GM12878 (cell line): ENCODE results near the gene GABRR1. TPM values are rescaled to one million over a fixed set of nuclear protein-coding genes. Genes with fewer than 3 reads are reported as not detected.

ENCODE experiments used
- ATAC-seq: fragments of 200-7000 bp; cut with Tn5 transposase; 3 replicates; pipeline ENCODE4 v1.9.1; 2020; ENCODE audit warnings: mild to moderate bottlenecking, moderate library complexity
- BruUV-seq: library from RNA; stranded (reverse); fragments of 400-500 nt; replicated peaks from 2 replicates; lab custom pipeline; 2021; lab: Mats Ljungman, UMichigan
- CTCF ChIA-PET: fragments of 300-600 bp; sonication (Branson Sonifier 250); formaldehyde crosslinking; extraction: SDS; loops from one replicate; lab custom pipeline; 2021; ENCODE audit warnings: inconsistent platforms; lab: Yijun Ruan, JAX
- POLR2A ChIA-PET: fragments of 350-600 bp; formaldehyde crosslinking; extraction: SDS; loops from one replicate; lab custom pipeline; 2021; ENCODE audit warnings: inconsistent platforms; lab: Charles Lee
- RAD21 ChIA-PET: fragments of 300-600 bp; sonication (Branson Sonifier 250); formaldehyde crosslinking; loops from one replicate; lab custom pipeline; 2023; ENCODE audit warnings: antibody characterized with exemption; ENCODE audit not compliant: unreplicated experiment; lab: Charles Lee
- SMC1A ChIA-PET: fragments of 300-600 bp; sonication (Branson Sonifier 250); formaldehyde crosslinking; loops from one replicate; lab custom pipeline; 2023; ENCODE audit not compliant: unreplicated experiment, uncharacterized antibody; lab: Charles Lee
- DNase-seq: peaks from one replicate; pipeline ENCODE4 v3.0.0-alpha.2; 2011; ENCODE audit warnings: low read depth, low spot score
- FAIRE-seq: peaks from 3 replicates; lab custom pipeline; 2011; peaks lifted over from hg19 to GRCh38; lab: Jason Lieb, UNC
- H2AFZ ChIP-seq: 2 replicates; pipeline ENCODE4 v1.6.0; 2011; ENCODE audit warnings: low read depth, low read length, control low read depth; ENCODE audit not compliant: control insufficient read depth
- H3K27ac ChIP-seq: 2 replicates; pipeline ENCODE4 v1.5.1; 2011; ENCODE audit warnings: control low read depth; ENCODE audit not compliant: control insufficient read depth, insufficient read depth
- H3K27me3 ChIP-seq, 2 experiments: replicated peaks in 1 of 2; 2 replicates each; pipeline versions ENCODE4 v1.6.0 to v1.6.1; 2011; ENCODE audit warnings: low read length in 1 of 2; ENCODE audit not compliant: control insufficient read depth in 2 of 2, insufficient read depth in 2 of 2
- H3K36me3 ChIP-seq, 2 experiments: 2 replicates each; pipeline ENCODE4 v1.5.1; 2011; ENCODE audit warnings: low read length in 1 of 2; ENCODE audit not compliant: control insufficient read depth in 2 of 2, insufficient read depth in 2 of 2
- H3K4me1 ChIP-seq: 2 replicates; pipeline ENCODE4 v1.6.1; 2011; ENCODE audit warnings: mild to moderate bottlenecking, low read length, moderate library complexity, mixed read lengths; ENCODE audit not compliant: control insufficient read depth, insufficient read depth
- H3K4me2 ChIP-seq: 2 replicates; pipeline ENCODE4 v1.6.0; 2011; ENCODE audit warnings: control low read depth; ENCODE audit not compliant: control insufficient read depth, insufficient read depth
- H3K4me3 ChIP-seq: fragments of 200-600 bp; sonication (generic); 2 replicates; pipeline ENCODE4 v1.5.1; 2016
- H3K79me2 ChIP-seq: 2 replicates; pipeline ENCODE4 v1.6.0; 2011; ENCODE audit warnings: low read length; ENCODE audit not compliant: control insufficient read depth, insufficient read depth
- H3K9ac ChIP-seq: 2 replicates; pipeline ENCODE4 v1.8.0; 2011; ENCODE audit warnings: low read length, control low read depth, mixed read lengths; ENCODE audit not compliant: control insufficient read depth, insufficient read depth
- H3K9me3 ChIP-seq: replicated peaks from 3 replicates; pipeline ENCODE4 v1.5.1; 2011; ENCODE audit warnings: mild to moderate bottlenecking, low read length; ENCODE audit not compliant: control insufficient read depth, insufficient read depth
- H4K20me1 ChIP-seq: 2 replicates; pipeline ENCODE4 v1.6.0; 2011; ENCODE audit not compliant: control insufficient read depth, insufficient read depth
- MEF2B ChIP-seq: fragments of 450-650 bp; IDR thresholded peaks from 2 replicates; pipeline ENCODE4 v1.6.1; 2018; ENCODE audit warnings: mild to moderate bottlenecking, moderate library complexity; ENCODE audit not compliant: partially characterized antibody, poor library complexity, severe bottlenecking
- NFXL1 ChIP-seq: fragments of 450-650 bp; IDR thresholded peaks from 2 replicates; pipeline ENCODE4 v1.6.1; 2017; ENCODE audit warnings: antibody characterized with exemption, mild to moderate bottlenecking, borderline replicate concordance
- NR2F1 ChIP-seq: fragments of 450-650 bp; conservative IDR thresholded peaks from 2 replicates; pipeline ENCODE4 v1.6.1; 2017; ENCODE audit warnings: mild to moderate bottlenecking
- POU2F2 ChIP-seq: IDR thresholded peaks from 3 replicates; pipeline ENCODE4 v1.6.1; 2011; ENCODE audit warnings: low read depth, mild to moderate bottlenecking, low read length, borderline replicate concordance
- SIX5 ChIP-seq: IDR thresholded peaks from 2 replicates; pipeline ENCODE4 v1.6.1; 2011; ENCODE audit warnings: mild to moderate bottlenecking, low read depth, low read length, moderate library complexity; ENCODE audit not compliant: severe bottlenecking
- SREBF1 ChIP-seq: IDR thresholded peaks from 2 replicates; pipeline ENCODE4 v1.6.1; 2012; ENCODE audit warnings: mild to moderate bottlenecking, low read length
- TARDBP ChIP-seq: IDR thresholded peaks from 2 replicates; pipeline ENCODE4 v1.6.1; 2016; ENCODE audit warnings: borderline replicate concordance
- ZBTB40 ChIP-seq: fragments of 450-650 bp; IDR thresholded peaks from 2 replicates; pipeline ENCODE4 v1.6.1; 2016; ENCODE audit warnings: mild to moderate bottlenecking, moderate library complexity, borderline replicate concordance
- WGBS: methylation state at CpG from one replicate; pipeline ENCODE4 v1.1.6; 2016; ENCODE audit warnings: low lambda C conversion rate; ENCODE audit not compliant: insufficient replicate concordance, insufficient coverage; ENCODE audit errors: missing lambda C conversion rate; 5-methylcytosine and 5-hydroxymethylcytosine counted together
- in situ Hi-C: fragments of 300-500 bp; cut with MboI; formaldehyde crosslinking; loops from 9 replicates; pipeline ENCODE4 v1.14.3; 2018; ENCODE audit warnings: mixed read lengths
- intact Hi-C: fragments of 100-400 bp; cut with micrococcal nuclease; formaldehyde crosslinking; loops from one replicate; pipeline ENCODE4 v1.14.2; 2022; ENCODE audit not compliant: unreplicated experiment
- polyA plus RNA-seq, 11 experiments: library from polyadenylated mRNA; depleted of rRNA in 4 of 11; unstranded in 6 of 11; stranded (reverse) in 5 of 11; fragments of >200 nt; fragmentation: Nextera tagmentation in 4 of 11; fragmentation: Illumina TruSeq in 1 of 11; extraction: Ambion mirVana in 4 of 11; extraction: Trizol in 1 of 11; gene quantifications; 1 replicate in 1 of 11; 2 replicates in 10 of 11; pipeline versions ENCODE4 v1.2.1 to v1.2.3, GENCODE V29; 2011 to 2016; ENCODE audit warnings: inconsistent platforms in 2 of 11, missing spikeins in 2 of 11, low read depth in 1 of 11
- total RNA-seq, 4 experiments: library from RNA; depleted of rRNA in 3 of 4; stranded (reverse); fragments of >200 nt in 3 of 4; fragmentation: Illumina TruSeq in 1 of 4; extraction: Trizol in 1 of 4; gene quantifications; 2 replicates each; pipeline versions ENCODE4 v1.2.1 to v1.2.3, GENCODE V29; 2013 to 2021
- TF ChIP-seq, protein P1 (sequence below): fragments of 450-650 bp; formaldehyde crosslinking; IDR thresholded peaks from 2 replicates; pipeline ENCODE4 v1.5.0; 2022; ENCODE audit warnings: mild to moderate bottlenecking, missing genetic modification characterization
- TF ChIP-seq, protein P2 (sequence below): fragments of 450-650 bp; IDR thresholded peaks from 2 replicates; pipeline ENCODE4 v1.6.1; 2017; ENCODE audit warnings: mild to moderate bottlenecking, moderate library complexity

The GABRR1 gene
- total and polyA plus RNA-seq, 10 of the 15 experiments (the other 5 are each of a cell fraction or from before 2014, with no cell fraction given): not detected

GRCh38 chr6:89217299-89217910 is at the start of gene GABRR1 (continued):
- TF ChIP-seq MEF2B: no peak
- TF ChIP-seq NR2F1: no peak
- TF ChIP-seq SREBF1: no peak

- ChIA-PET RAD21 (no interaction called here), SMC1A (no interaction called here), CTCF (no interaction called here), POLR2A (no interaction called here)
- H3K27me3 ChIP-seq: no peaks in the 10 kb centered on the region
- H3K9ac ChIP-seq: no peak overlapping the region
- H3K79me2 ChIP-seq: no peaks in the 10 kb centered on the region
- H3K9me3 ChIP-seq: no peaks in the 10 kb centered on the region
- H3K27ac ChIP-seq: no peak overlapping the region
- DNase-seq (no peak), ATAC-seq (no peak), FAIRE-seq (no peak)
- BruUV-seq: no TSS peak
- H3K4me1 ChIP-seq: peaks cover 21% of the 10 kb centered on the region
- H3K36me3 ChIP-seq: no peaks in the 10 kb centered on the region
- in situ Hi-C loops: no loop called here
- H3K4me2 ChIP-seq: no peak overlapping the region
- no peak overlapping the region for H2AFZ ChIP-seq
- no peak overlapping the region for H3K4me3 ChIP-seq
- H4K20me1 ChIP-seq: no peaks in the 10 kb centered on the region
- WGBS: 80% methylated on average over 20 of the region's 20 CpGs
- intact Hi-C loops: no loop called here
- TF ChIP-seq SIX5 (no peak), TARDBP (no peak), ZBTB40 (no peak), POU2F2 (no peak), NFXL1 (no peak)
- TF ChIP-seq, protein P1, sequence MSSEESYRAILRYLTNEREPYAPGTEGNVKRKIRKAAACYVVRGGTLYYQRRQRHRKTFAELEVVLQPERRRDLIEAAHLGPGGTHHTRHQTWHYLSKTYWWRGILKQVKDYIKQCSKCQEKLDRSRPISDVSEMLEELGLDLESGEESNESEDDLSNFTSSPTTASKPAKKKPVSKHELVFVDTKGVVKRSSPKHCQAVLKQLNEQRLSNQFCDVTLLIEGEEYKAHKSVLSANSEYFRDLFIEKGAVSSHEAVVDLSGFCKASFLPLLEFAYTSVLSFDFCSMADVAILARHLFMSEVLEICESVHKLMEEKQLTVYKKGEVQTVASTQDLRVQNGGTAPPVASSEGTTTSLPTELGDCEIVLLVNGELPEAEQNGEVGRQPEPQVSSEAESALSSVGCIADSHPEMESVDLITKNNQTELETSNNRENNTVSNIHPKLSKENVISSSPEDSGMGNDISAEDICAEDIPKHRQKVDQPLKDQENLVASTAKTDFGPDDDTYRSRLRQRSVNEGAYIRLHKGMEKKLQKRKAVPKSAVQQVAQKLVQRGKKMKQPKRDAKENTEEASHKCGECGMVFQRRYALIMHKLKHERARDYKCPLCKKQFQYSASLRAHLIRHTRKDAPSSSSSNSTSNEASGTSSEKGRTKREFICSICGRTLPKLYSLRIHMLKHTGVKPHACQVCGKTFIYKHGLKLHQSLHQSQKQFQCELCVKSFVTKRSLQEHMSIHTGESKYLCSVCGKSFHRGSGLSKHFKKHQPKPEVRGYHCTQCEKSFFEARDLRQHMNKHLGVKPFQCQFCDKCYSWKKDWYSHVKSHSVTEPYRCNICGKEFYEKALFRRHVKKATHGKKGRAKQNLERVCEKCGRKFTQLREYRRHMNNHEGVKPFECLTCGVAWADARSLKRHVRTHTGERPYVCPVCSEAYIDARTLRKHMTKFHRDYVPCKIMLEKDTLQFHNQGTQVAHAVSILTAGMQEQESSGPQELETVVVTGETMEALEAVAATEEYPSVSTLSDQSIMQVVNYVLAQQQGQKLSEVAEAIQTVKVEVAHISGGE (CRISPR knock-in tag): no peak
- TF ChIP-seq, protein P2, sequence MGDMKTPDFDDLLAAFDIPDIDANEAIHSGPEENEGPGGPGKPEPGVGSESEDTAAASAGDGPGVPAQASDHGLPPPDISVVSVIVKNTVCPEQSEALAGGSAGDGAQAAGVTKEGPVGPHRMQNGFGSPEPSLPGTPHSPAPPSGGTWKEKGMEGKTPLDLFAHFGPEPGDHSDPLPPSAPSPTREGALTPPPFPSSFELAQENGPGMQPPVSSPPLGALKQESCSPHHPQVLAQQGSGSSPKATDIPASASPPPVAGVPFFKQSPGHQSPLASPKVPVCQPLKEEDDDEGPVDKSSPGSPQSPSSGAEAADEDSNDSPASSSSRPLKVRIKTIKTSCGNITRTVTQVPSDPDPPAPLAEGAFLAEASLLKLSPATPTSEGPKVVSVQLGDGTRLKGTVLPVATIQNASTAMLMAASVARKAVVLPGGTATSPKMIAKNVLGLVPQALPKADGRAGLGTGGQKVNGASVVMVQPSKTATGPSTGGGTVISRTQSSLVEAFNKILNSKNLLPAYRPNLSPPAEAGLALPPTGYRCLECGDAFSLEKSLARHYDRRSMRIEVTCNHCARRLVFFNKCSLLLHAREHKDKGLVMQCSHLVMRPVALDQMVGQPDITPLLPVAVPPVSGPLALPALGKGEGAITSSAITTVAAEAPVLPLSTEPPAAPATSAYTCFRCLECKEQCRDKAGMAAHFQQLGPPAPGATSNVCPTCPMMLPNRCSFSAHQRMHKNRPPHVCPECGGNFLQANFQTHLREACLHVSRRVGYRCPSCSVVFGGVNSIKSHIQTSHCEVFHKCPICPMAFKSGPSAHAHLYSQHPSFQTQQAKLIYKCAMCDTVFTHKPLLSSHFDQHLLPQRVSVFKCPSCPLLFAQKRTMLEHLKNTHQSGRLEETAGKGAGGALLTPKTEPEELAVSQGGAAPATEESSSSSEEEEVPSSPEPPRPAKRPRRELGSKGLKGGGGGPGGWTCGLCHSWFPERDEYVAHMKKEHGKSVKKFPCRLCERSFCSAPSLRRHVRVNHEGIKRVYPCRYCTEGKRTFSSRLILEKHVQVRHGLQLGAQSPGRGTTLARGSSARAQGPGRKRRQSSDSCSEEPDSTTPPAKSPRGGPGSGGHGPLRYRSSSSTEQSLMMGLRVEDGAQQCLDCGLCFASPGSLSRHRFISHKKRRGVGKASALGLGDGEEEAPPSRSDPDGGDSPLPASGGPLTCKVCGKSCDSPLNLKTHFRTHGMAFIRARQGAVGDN: no peak
Observed at GRCh38 chr6:89264296-89264695, 47.1 kb upstream of the GABRR1 start.
